K562 (cell line): ENCODE measurements around the gene IL21. TPM values are rescaled to one million over a fixed set of nuclear protein-coding genes. Genes with fewer than 3 reads are reported as not detected.

ENCODE experiments used
- ATAC-seq: fragments of 200-7000 bp; cut with Tn5 transposase; 3 replicates; pipeline ENCODE4 v1.9.1; 2020; ENCODE audit warnings: moderate library complexity
- BruUV-seq: library from RNA; stranded (reverse); fragments of 400-500 nt; replicated peaks from 2 replicates; lab custom pipeline; 2021; lab: Mats Ljungman, UMichigan
- CTCF ChIA-PET: fragments of 300-600 bp; formaldehyde crosslinking; extraction: SDS; loops from one replicate; lab custom pipeline; 2021; ENCODE audit warnings: low intra/inter-chr PET ratio; lab: Yijun Ruan, JAX
- POLR2A ChIA-PET: fragments of 300-600, 350-650 bp; sonication (Branson Sonifier 250); formaldehyde crosslinking; extraction: SDS; loops from one replicate; lab custom pipeline; 2021; ENCODE audit warnings: antibody characterized with exemption, inconsistent platforms; lab: Yijun Ruan, JAX
- DNase-seq, 4 experiments: peaks; one replicate each; pipeline versions ENCODE4 v3.0.0 to v3.0.0-alpha.2; 2011 to 2018; ENCODE audit warnings: low spot score in 3 of 4, mixed read lengths in 3 of 4; ENCODE audit errors: extremely low read depth in 1 of 4
- FAIRE-seq: peaks from 2 replicates; lab custom pipeline; 2011; peaks lifted over from hg19 to GRCh38; lab: Jason Lieb, UNC
- H2AFZ ChIP-seq: 2 replicates; pipeline ENCODE4 v1.6.0; 2011; ENCODE audit warnings: low read depth, low read length, control low read depth, inconsistent platforms
- H3K27ac ChIP-seq: fragments of 200-600 bp; 3 replicates; pipeline ENCODE4 v1.8.0; 2011; ENCODE audit warnings: low read depth, mild to moderate bottlenecking, control low read depth, inconsistent platforms, low read length, moderate library complexity, mixed read lengths; ENCODE audit errors: extremely low read depth
- H3K27me3 ChIP-seq, 2 experiments: fragments of 300-600 bp in 1 of 2; 2 replicates in 1 of 2; 3 replicates in 1 of 2; pipeline versions ENCODE4 v1.6.0 to v1.8.0; 2011; ENCODE audit warnings: inconsistent platforms in 2 of 2, low read length in 2 of 2, mild to moderate bottlenecking in 1 of 2, mixed read lengths in 1 of 2, moderate library complexity in 1 of 2; ENCODE audit not compliant: control insufficient read depth in 2 of 2, insufficient read depth in 2 of 2
- H3K36me3 ChIP-seq: fragments of 300-600 bp; 3 replicates; pipeline ENCODE4 v1.8.0; 2011; ENCODE audit warnings: mild to moderate bottlenecking, low read length, inconsistent platforms; ENCODE audit not compliant: control insufficient read depth, insufficient read depth
- H3K4me1 ChIP-seq, 2 experiments: fragments of 200-600 bp in 1 of 2; replicated peaks in 1 of 2; 2 replicates in 1 of 2; 3 replicates in 1 of 2; pipeline versions ENCODE4 v1.5.1 to v1.8.0; 2011; ENCODE audit warnings: inconsistent platforms in 2 of 2, low read length in 2 of 2, mild to moderate bottlenecking in 1 of 2, mixed read lengths in 1 of 2, moderate library complexity in 1 of 2; ENCODE audit not compliant: control insufficient read depth in 2 of 2, insufficient read depth in 2 of 2
- H3K4me2 ChIP-seq: 2 replicates; pipeline ENCODE4 v1.6.1; 2011; ENCODE audit warnings: low read length, control low read depth, inconsistent platforms, mixed read lengths; ENCODE audit not compliant: insufficient read depth
- H3K4me3 ChIP-seq: fragments of 200-600 bp; sonication (generic), shearing (Covaris generic); 2 replicates; pipeline ENCODE4 v1.5.1; 2016; ENCODE audit warnings: control low read depth, inconsistent platforms
- H3K79me2 ChIP-seq: fragments of 200-600 bp; 3 replicates; pipeline ENCODE4 v1.8.0; 2011; ENCODE audit warnings: low read length, inconsistent platforms; ENCODE audit not compliant: control insufficient read depth, insufficient read depth
- H3K9ac ChIP-seq, 2 experiments: 2 replicates each; pipeline versions ENCODE4 v1.6.0 to v1.6.1; 2011; ENCODE audit warnings: low read depth in 2 of 2, low read length in 2 of 2, control low read depth in 1 of 2, inconsistent platforms in 1 of 2, mild to moderate bottlenecking in 1 of 2, mixed read lengths in 1 of 2; ENCODE audit not compliant: insufficient read depth in 1 of 2
- H3K9me1 ChIP-seq: one replicate; pipeline ENCODE4 v1.6.0; 2011; ENCODE audit warnings: inconsistent platforms, mild to moderate bottlenecking, low read length, moderate library complexity; ENCODE audit not compliant: control insufficient read depth, insufficient read depth
- H3K9me3 ChIP-seq: replicated peaks from 2 replicates; pipeline ENCODE4 v1.5.1; 2011; ENCODE audit warnings: low read depth, low read length, inconsistent platforms; ENCODE audit not compliant: control insufficient read depth, insufficient read depth
- H4K20me1 ChIP-seq: replicated peaks from 2 replicates; pipeline ENCODE4 v1.6.1; 2011; ENCODE audit warnings: low read length, inconsistent platforms, mixed read lengths; ENCODE audit not compliant: control insufficient read depth, insufficient read depth
- ARID2 ChIP-seq: fragments of 450-650 bp; IDR thresholded peaks from 2 replicates; pipeline ENCODE4 v1.6.1; 2017; ENCODE audit warnings: antibody characterized with exemption, mild to moderate bottlenecking
- BRF2 ChIP-seq: IDR thresholded peaks from 3 replicates; pipeline ENCODE4 v1.6.1; 2011; ENCODE audit warnings: borderline replicate concordance, mild to moderate bottlenecking; ENCODE audit not compliant: insufficient read length, insufficient read depth
- CHD1 ChIP-seq: fragments of 200-600 bp; sonication (generic); IDR thresholded peaks from one replicate; pipeline ENCODE4 v1.6.1; 2012; ENCODE audit warnings: mild to moderate bottlenecking, moderate library complexity, low read length, inconsistent platforms
- FOS ChIP-seq: IDR thresholded peaks from 3 replicates; pipeline ENCODE4 v1.6.1; 2011; ENCODE audit not compliant: insufficient read length; ENCODE audit errors: extremely low read depth
- FOXJ2 ChIP-seq: fragments of 200-800 bp; sonication (Bioruptor generic); IDR thresholded peaks from 2 replicates; pipeline ENCODE4 v1.6.1; 2016; ENCODE audit warnings: missing genetic modification characterization, missing compliant biosample characterization
- HDAC3 ChIP-seq: fragments of 450-650 bp; IDR thresholded peaks from 2 replicates; pipeline ENCODE4 v1.6.1; 2018; ENCODE audit warnings: borderline replicate concordance, mild to moderate bottlenecking, moderate library complexity; ENCODE audit not compliant: partially characterized antibody
- HIVEP1 ChIP-seq: fragments of 250-450 bp; sonication (Bioruptor Pico); IDR thresholded peaks from 2 replicates; pipeline ENCODE4 v1.4.0; 2020; ENCODE audit warnings: mild to moderate bottlenecking
- JUN ChIP-seq, 2 experiments: sonication (generic) in 1 of 2; formaldehyde crosslinking in 1 of 2; IDR thresholded peaks; 2 replicates each; pipeline versions ENCODE4 v1.6.1 to v1.8.0; 2012 to 2022; ENCODE audit warnings: borderline replicate concordance in 2 of 2, mild to moderate bottlenecking in 2 of 2, improper control_type of control experiment in 1 of 2, low read depth in 1 of 2, low read length in 1 of 2, missing genetic modification reagents in 1 of 2
- NFE2 ChIP-seq: IDR thresholded peaks from 2 replicates; pipeline ENCODE4 v1.6.1; 2014; ENCODE audit warnings: antibody characterized with exemption, low read depth
- NUFIP1 ChIP-seq: fragments of 450-650 bp; IDR thresholded peaks from 2 replicates; pipeline ENCODE4 v1.6.1; 2018; ENCODE audit not compliant: partially characterized antibody
- PREB ChIP-seq: sonication (generic); formaldehyde crosslinking; IDR thresholded peaks from 2 replicates; pipeline ENCODE4 v1.8.1; 2023; ENCODE audit warnings: mild to moderate bottlenecking, missing genetic modification reagents
- RBFOX2 ChIP-seq: fragments of 200-400 bp; formaldehyde crosslinking; IDR thresholded peaks from 2 replicates; pipeline ENCODE4 v1.6.1; 2017; ENCODE audit warnings: low read depth, mild to moderate bottlenecking, low read length, moderate library complexity
- SMARCA4 ChIP-seq: fragments of 450-650 bp; IDR thresholded peaks from 2 replicates; pipeline ENCODE4 v1.6.1; 2016
- ZBTB43 ChIP-seq: sonication (generic); formaldehyde crosslinking; IDR thresholded peaks from 2 replicates; pipeline ENCODE4 v1.8.0; 2023; ENCODE audit warnings: mild to moderate bottlenecking, missing genetic modification reagents
- ZNF134 ChIP-seq: fragments of 250-450 bp; sonication (Bioruptor Pico); conservative IDR thresholded peaks from 2 replicates; pipeline ENCODE4 v1.4.0; 2020
- ZNF41 ChIP-seq: fragments of 250-450 bp; sonication (Bioruptor Pico); conservative IDR thresholded peaks from 2 replicates; pipeline ENCODE4 v1.4.0; 2020; ENCODE audit warnings: mild to moderate bottlenecking
- ZNF584 ChIP-seq: fragments of 200-800 bp; sonication (Bioruptor generic); IDR thresholded peaks from 2 replicates; pipeline ENCODE4 v1.6.1; 2016; ENCODE audit warnings: low read depth, mild to moderate bottlenecking, missing genetic modification characterization, missing compliant biosample characterization
- WGBS: fragments of 100-300 bp; shearing (Covaris generic); methylation state at CpG from one replicate; pipeline ENCODE4 v1.1.6; 2016; ENCODE audit warnings: low coverage, mixed read lengths; ENCODE audit not compliant: insufficient coverage; ENCODE audit errors: missing lambda C conversion rate; 5-methylcytosine and 5-hydroxymethylcytosine counted together
- in situ Hi-C: fragments of 300-500 bp; cut with MboI; formaldehyde crosslinking; loops from 4 replicates; pipeline ENCODE4 v1.15.0; 2018; ENCODE audit warnings: inconsistent platforms, mixed read lengths
- intact Hi-C: fragments of 100-400 bp; cut with micrococcal nuclease; formaldehyde crosslinking; loops from 2 replicates; pipeline ENCODE4 v1.14.2; 2022
- polyA plus RNA-seq, 8 experiments: library from polyadenylated mRNA; depleted of rRNA in 4 of 8; stranded (reverse) in 5 of 8; unstranded in 3 of 8; fragments of >200 nt; fragmentation: Nextera tagmentation in 2 of 8; fragmentation: Illumina TruSeq in 1 of 8; extraction: Ambion mirVana in 2 of 8; extraction: Trizol in 1 of 8; gene quantifications; 2 replicates each; pipeline versions ENCODE4 v1.2.1 to v1.2.3, GENCODE V29; 2011 to 2014; ENCODE audit warnings: inconsistent platforms in 1 of 8, missing spikeins in 1 of 8
- total RNA-seq, 7 experiments: library from RNA; depleted of rRNA in 6 of 7; stranded (reverse); fragments of >200 nt in 6 of 7; fragmentation: Illumina TruSeq in 2 of 7; extraction: Trizol in 2 of 7; gene quantifications; 2 replicates each; pipeline versions ENCODE4 v1.2.1 to v1.2.3, GENCODE V29; 2011 to 2021; ENCODE audit warnings: low replicate concordance in 1 of 7

IL21 gene
- total and polyA plus RNA-seq, 9 of the 15 experiments (the other 6 are each of a cell fraction or from before 2014, with no cell fraction given) = not detected

- peak; percentile 73 for FAIRE-seq
- BruUV-seq = no TSS peak
- TF ChIP-seq PREB (CRISPR knock-in tag) = no peak
- 0 out of 2 replicates have a peak, but pooled peaks have one; percentile 26 for TF ChIP-seq RBFOX2
- TF ChIP-seq ZNF41 = 0 out of 2 replicates have a peak, but pooled peaks have one; percentile 43
- no peak for TF ChIP-seq FOS
- no peak for TF ChIP-seq CHD1
- no peak for TF ChIP-seq JUN (IDR thresholded peaks at IDR 0.05; ENCODE audit: borderline replicate concordance, low read depth, low read length)
- no peak for TF ChIP-seq JUN (CRISPR knock-in tag; IDR thresholded peaks at IDR 0.05; ENCODE audit: borderline replicate concordance)
- 0 out of 2 replicates have a peak, but pooled peaks have one; percentile 46 for TF ChIP-seq SMARCA4
- TF ChIP-seq ARID2 = no peak
- no peak for TF ChIP-seq NUFIP1
- TF ChIP-seq ZNF584 = peak; percentile 90
- TF ChIP-seq NFE2 = 0 out of 2 replicates have a peak, but pooled peaks have one; percentile 13
- TF ChIP-seq HIVEP1 (CRISPR knock-in tag) = peak; percentile 47; the same call in 1 of the 2 replicates
- TF ChIP-seq FOXJ2 (tag) = peak; percentile 70; the same call in 1 of the 2 replicates
- no peak for TF ChIP-seq HDAC3
- TF ChIP-seq ZBTB43 (CRISPR knock-in tag) = no peak
- TF ChIP-seq ZNF134 (CRISPR knock-in tag) = no peak
- no peak for TF ChIP-seq BRF2
These were observed 40.6 kb upstream of the IL21 start for GRCh38 chr4:122661176-122662160.

More at GRCh38 chr4:122661176-122662160, 40.6 kb upstream of the IL21 start:
- Histone ChIP-seq H3K4me2 (peak overlapping the region; percentile 36; the same call in 1 of the 2 replicates), H4K20me1 (no peaks in the 10 kb centered on the region), H3K79me2 (no peaks in the 10 kb centered on the region), H3K27me3 (no peaks in the 10 kb centered on the region), H3K9me3 (no peaks in the 10 kb centered on the region; the same call in 1 of the 2 replicates), H3K27ac (peak overlapping the region; percentile 50; the same call in 2 of the 3 replicates), H3K36me3 (no peaks in the 10 kb centered on the region), H2AFZ (peak overlapping the region; percentile 75), H3K9me1 (no peaks in the 10 kb centered on the region), H3K4me1 (peaks cover 0 to 18% of the 10 kb centered on the region in 2 experiments; a peak in 3 of 5 replicates), H3K9ac (0 out of 4 replicates have a peak overlapping the region, but pooled peaks of 1 of the 2 experiments have one; percentile 16), H3K4me3 (no peak overlapping the region)
- WGBS = 37% methylated on average over 4 of the region's 4 CpGs
- DNase-seq (peak in 2 of 4 experiments; percentile 27 to 56), ATAC-seq (peak; percentile 84)
- intact Hi-C loops = loop anchor here (5.0 to 10.0 kb wide), 2 partner anchors 53 to 59 kb away; no protein-coding TSS in a partner anchor
- ChIA-PET CTCF (no interaction called here), POLR2A (interaction anchor here (0.5 to 0.9 kb wide), 4 partner anchors 8 to 442 kb away, joined by 3 read pairs; partner anchors contain the start of gene BBS12)
- in situ Hi-C loops = no loop called here
